D341Med (cell line): ENCODE measurements around the gene MARK4.
A peak's percentile ranks its signal among the peaks of the same experiment; 100 is the strongest.

ENCODE experiments used
- DNase-seq: peaks from one replicate; pipeline ENCODE4 v3.0.0; 2012; ENCODE audit warnings: low spot score

MARK4 gene

GRCh38 chr19:45340899-45341453 is 89.9 kb downstream of the MARK4 start:
- no peak for DNase-seq

GRCh38 chr19:45342911-45343310 is 91.8 kb downstream of the MARK4 start:
- DNase-seq: no peak

GRCh38 chr19:45344621-45345505 is 93.8 kb downstream of the MARK4 start:
- no peak for DNase-seq

GRCh38 chr19:45345506-45345860 is 94.4 kb downstream of the MARK4 start:
- no peak for DNase-seq

GRCh38 chr19:45346449-45346848 is 95.4 kb downstream of the MARK4 start:
- no peak for DNase-seq

GRCh38 chr19:45347570-45348366 is 96.7 kb downstream of the MARK4 start:
- DNase-seq: no peak

GRCh38 chr19:45348367-45349125 is 97.5 kb downstream of the MARK4 start:
- DNase-seq: peak; percentile 39

- DNase-seq: no peak
Measured at GRCh38 chr19:45349126-45349415, 98.0 kb downstream of the MARK4 start.

GRCh38 chr19:45349430-45349941 is 98.4 kb downstream of the MARK4 start:
- peak; percentile 32 for DNase-seq

- DNase-seq: peak; percentile 33
Measured at GRCh38 chr19:45350477-45351058, 99.5 kb downstream of the MARK4 start.

- no peak for DNase-seq
Measured at GRCh38 chr19:45351401-45351952, 100.4 kb downstream of the MARK4 start.

- no peak for DNase-seq
Measured at GRCh38 chr19:45352062-45352461, 101.0 kb downstream of the MARK4 start.

- DNase-seq: peak; percentile 21
Measured at GRCh38 chr19:45352471-45352870, 101.4 kb downstream of the MARK4 start.

GRCh38 chr19:45352914-45353796 is 102.1 kb downstream of the MARK4 start:
- peak; percentile 45 for DNase-seq

GRCh38 chr19:45354241-45354842 is 103.3 kb downstream of the MARK4 start:
- DNase-seq: no peak
